HUDEP-2 (cell line): ENCODE measurements around the gene EML5.
"Not testable (repeated sequence)": the region's sequence is repeated elsewhere in the genome, so short reads cannot be mapped to it uniquely, and the experiment has no call there.

ENCODE experiments used
- DNase-seq, 76 experiments: peaks; one replicate each; lab custom pipeline; 2025; ENCODE audit not compliant: unreplicated experiment in 76 of 76; lab: John Stamatoyannopoulos, UW

The EML5 gene

GRCh38 chr14:88792473-88793258 lies at the start of gene EML5:
Gene EML5, minus strand, starts transcription at chr14:88792953. Its CDS starts 450 bp downstream, at chr14:88792503.
- DNase-seq: peak in 74 of 76 experiments; percentile 3 to 84 (median 66)

- no peak for DNase-seq
Measured at GRCh38 chr14:88842414-88842813, 49.7 kb upstream of the EML5 start.

GRCh38 chr14:88841741-88842140 lies 49.0 kb upstream of the EML5 start:
- no peak for DNase-seq

GRCh38 chr14:88840926-88841325 lies 48.2 kb upstream of the EML5 start:
- no peak for DNase-seq

- no peak for DNase-seq
Measured at GRCh38 chr14:88838015-88838414, 45.3 kb upstream of the EML5 start.

- DNase-seq: no peak
Measured at GRCh38 chr14:88837495-88837894, 44.7 kb upstream of the EML5 start.

GRCh38 chr14:88835661-88836060 lies 42.9 kb upstream of the EML5 start:
- DNase-seq: no peak

- DNase-seq: no peak
Measured at GRCh38 chr14:88834883-88835431, 42.2 kb upstream of the EML5 start.

- DNase-seq: no peak
Measured at GRCh38 chr14:88831284-88831683, 38.5 kb upstream of the EML5 start.

GRCh38 chr14:88829685-88830302 lies 37.0 kb upstream of the EML5 start:
- no peak for DNase-seq

- DNase-seq: no peak
Measured at GRCh38 chr14:88829188-88829587, 36.4 kb upstream of the EML5 start.

- no peak for DNase-seq
Measured at GRCh38 chr14:88825503-88825902, 32.8 kb upstream of the EML5 start.

- peak in 1 of 76 experiments; percentile 3 for DNase-seq
Measured at GRCh38 chr14:88825078-88825458, 32.3 kb upstream of the EML5 start.

GRCh38 chr14:88824314-88825077 lies 31.7 kb upstream of the EML5 start, which contains the start of gene TTC8:
Gene TTC8, plus strand, starts transcription at chr14:88824651. Its CDS starts 57 bp downstream, at chr14:88824708.
- peak in 75 of 76 experiments; percentile 18 to 94 (median 79) for DNase-seq

- DNase-seq: no peak
Measured at GRCh38 chr14:88823968-88824313, 31.2 kb upstream of the EML5 start.

- no peak for DNase-seq
Measured at GRCh38 chr14:88821888-88822287, 29.1 kb upstream of the EML5 start.

GRCh38 chr14:88821378-88821777 lies 28.6 kb upstream of the EML5 start:
- DNase-seq: no peak

- not testable (repeated sequence) for DNase-seq
Measured at GRCh38 chr14:88819674-88820073, 26.9 kb upstream of the EML5 start.

GRCh38 chr14:88818018-88818417 lies 25.3 kb upstream of the EML5 start:
- DNase-seq: no peak

GRCh38 chr14:88815980-88816379 lies 23.2 kb upstream of the EML5 start:
- DNase-seq: peak in 6 of 76 experiments; percentile 8 to 26 (median 14)

- DNase-seq: no peak
Measured at GRCh38 chr14:88808359-88808758, 15.6 kb upstream of the EML5 start.
